ENCODE data around the gene NRXN3.

GRCh38 chr14:79018836-79019235 lies 848.7 kb downstream of the NRXN3 start:
- TF ChIP-seq CTCF (conservative IDR thresholded peaks at IDR 0.05; ENCODE audit: low read depth, low read length): no peak
- no peak for TF ChIP-seq EZH2 (IDR thresholded peaks at IDR 0.05; ENCODE audit: low read length, unreplicated experiment)
